Fibroblast of lung (primary cell): Measurements from ENCODE around the gene ASCL2.

Experiments used
- EZH2 ChIP-seq: IDR thresholded peaks from 2 replicates; pipeline ENCODE4 v1.5.1; 2012; ENCODE audit warnings: low read length, control low read depth, mild to moderate bottlenecking; ENCODE audit errors: missing control alignments
- TF ChIP-seq, protein P1 (sequence below), 2 donors: IDR thresholded peaks in 1 of 2; conservative IDR thresholded peaks in 1 of 2; 1 replicate in 1 of 2; 2 replicates in 1 of 2; pipeline ENCODE4 v1.5.1; 2011 to 2012; ENCODE audit warnings: low read length in 2 of 2, control low read depth in 1 of 2, inconsistent platforms in 1 of 2, low read depth in 1 of 2, mild to moderate bottlenecking in 1 of 2

DNA sequence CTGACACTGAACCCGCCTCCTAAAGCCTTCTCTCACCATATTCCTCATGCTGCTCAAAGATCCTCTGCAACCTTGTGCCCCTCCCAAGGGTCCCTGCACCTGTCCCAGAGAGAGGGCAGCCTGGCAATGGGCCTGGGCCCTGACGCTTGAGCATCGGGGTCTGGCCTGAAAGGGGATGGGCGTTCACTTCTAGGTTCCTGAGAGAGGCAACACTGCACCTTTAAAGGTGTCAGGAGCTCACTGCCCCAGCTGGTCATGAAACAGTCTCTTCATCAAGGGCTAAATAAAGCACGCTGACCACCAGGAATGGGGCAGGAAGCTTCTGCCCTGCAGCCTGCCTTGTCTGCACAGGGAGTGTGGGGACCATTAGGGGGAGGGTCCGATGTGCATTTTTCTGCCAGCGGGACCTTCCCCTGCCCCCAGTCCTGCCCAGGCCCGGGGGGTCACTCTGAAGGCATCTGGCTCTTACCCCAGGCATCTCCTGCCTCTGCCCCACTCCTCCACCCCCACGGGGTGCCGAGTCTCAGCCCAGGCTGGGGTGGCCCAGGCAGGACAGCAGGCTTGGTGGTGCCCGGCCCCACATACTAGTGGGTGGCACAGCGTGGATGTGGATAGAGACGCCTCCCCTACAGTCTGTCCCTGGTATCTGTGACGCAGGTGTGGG, 27.9 kb upstream of the ASCL2 start:
- TF ChIP-seq, protein P1, sequence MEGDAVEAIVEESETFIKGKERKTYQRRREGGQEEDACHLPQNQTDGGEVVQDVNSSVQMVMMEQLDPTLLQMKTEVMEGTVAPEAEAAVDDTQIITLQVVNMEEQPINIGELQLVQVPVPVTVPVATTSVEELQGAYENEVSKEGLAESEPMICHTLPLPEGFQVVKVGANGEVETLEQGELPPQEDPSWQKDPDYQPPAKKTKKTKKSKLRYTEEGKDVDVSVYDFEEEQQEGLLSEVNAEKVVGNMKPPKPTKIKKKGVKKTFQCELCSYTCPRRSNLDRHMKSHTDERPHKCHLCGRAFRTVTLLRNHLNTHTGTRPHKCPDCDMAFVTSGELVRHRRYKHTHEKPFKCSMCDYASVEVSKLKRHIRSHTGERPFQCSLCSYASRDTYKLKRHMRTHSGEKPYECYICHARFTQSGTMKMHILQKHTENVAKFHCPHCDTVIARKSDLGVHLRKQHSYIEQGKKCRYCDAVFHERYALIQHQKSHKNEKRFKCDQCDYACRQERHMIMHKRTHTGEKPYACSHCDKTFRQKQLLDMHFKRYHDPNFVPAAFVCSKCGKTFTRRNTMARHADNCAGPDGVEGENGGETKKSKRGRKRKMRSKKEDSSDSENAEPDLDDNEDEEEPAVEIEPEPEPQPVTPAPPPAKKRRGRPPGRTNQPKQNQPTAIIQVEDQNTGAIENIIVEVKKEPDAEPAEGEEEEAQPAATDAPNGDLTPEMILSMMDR (conservative IDR thresholded peaks at IDR 0.05 in 1 of 2, IDR thresholded peaks at IDR 0.05 in 1 of 2; ENCODE audit: low read depth in 1 of 2, low read length in 2 of 2) = no peak
- TF ChIP-seq EZH2 = no peak
